KMS-11 (cell line): Measurements from ENCODE around the gene JAG2.

Source experiments
- H2AFZ ChIP-seq: fragments of 200-600 bp; sonication (generic); 2 replicates; pipeline ENCODE4 v1.6.1; 2016; ENCODE audit warnings: antibody characterized with exemption, mixed run types, low read depth
- H3K27ac ChIP-seq: fragments of 200-600 bp; sonication (generic); 2 replicates; pipeline ENCODE4 v1.6.1; 2016; ENCODE audit warnings: mild to moderate bottlenecking, mixed run types
- H3K27me3 ChIP-seq: fragments of 200-600 bp; sonication (generic); 2 replicates; pipeline ENCODE4 v1.6.1; 2017; ENCODE audit warnings: mild to moderate bottlenecking, low read depth, mixed run types, moderate library complexity; ENCODE audit not compliant: insufficient read depth
- H3K36me3 ChIP-seq: fragments of 200-600 bp; sonication (generic); 2 replicates; pipeline ENCODE4 v1.6.1; 2017; ENCODE audit warnings: mild to moderate bottlenecking, mixed run types; ENCODE audit not compliant: insufficient read depth
- H3K4me1 ChIP-seq: fragments of 200-600 bp; sonication (generic); 2 replicates; pipeline ENCODE4 v1.6.1; 2016; ENCODE audit warnings: mild to moderate bottlenecking, low read depth, mixed run types; ENCODE audit not compliant: poor library complexity, severe bottlenecking
- H3K4me2 ChIP-seq: fragments of 200-600 bp; sonication (generic); 2 replicates; pipeline ENCODE4 v1.7.0; 2016; ENCODE audit warnings: mild to moderate bottlenecking, mixed run types
- H3K4me3 ChIP-seq: fragments of 200-600 bp; sonication (generic); IDR thresholded peaks from 2 replicates; pipeline ENCODE4 v1.6.1; 2017; ENCODE audit warnings: low read depth, low read length, mixed read lengths; ENCODE audit not compliant: insufficient read depth
- H3K79me2 ChIP-seq: fragments of 200-600 bp; sonication (generic); 2 replicates; pipeline ENCODE4 v1.6.1; 2016; ENCODE audit warnings: low read depth, mixed run types; ENCODE audit not compliant: insufficient read depth
- H3K9ac ChIP-seq: fragments of 200-600 bp; sonication (generic); 2 replicates; pipeline ENCODE4 v1.6.1; 2016; ENCODE audit warnings: mild to moderate bottlenecking, mixed run types
- H4K20me1 ChIP-seq: fragments of 200-600 bp; sonication (generic); 2 replicates; pipeline ENCODE4 v1.6.1; 2016; ENCODE audit warnings: mild to moderate bottlenecking, mixed run types; ENCODE audit not compliant: insufficient read depth
- CTCF ChIP-seq: fragments of 200-600 bp; sonication (generic); conservative IDR thresholded peaks from 2 replicates; pipeline ENCODE4 v1.6.1; 2017; ENCODE audit warnings: low read depth, mild to moderate bottlenecking, antibody characterized with exemption, low read length, moderate library complexity, mixed read lengths

Gene JAG2

DNA sequence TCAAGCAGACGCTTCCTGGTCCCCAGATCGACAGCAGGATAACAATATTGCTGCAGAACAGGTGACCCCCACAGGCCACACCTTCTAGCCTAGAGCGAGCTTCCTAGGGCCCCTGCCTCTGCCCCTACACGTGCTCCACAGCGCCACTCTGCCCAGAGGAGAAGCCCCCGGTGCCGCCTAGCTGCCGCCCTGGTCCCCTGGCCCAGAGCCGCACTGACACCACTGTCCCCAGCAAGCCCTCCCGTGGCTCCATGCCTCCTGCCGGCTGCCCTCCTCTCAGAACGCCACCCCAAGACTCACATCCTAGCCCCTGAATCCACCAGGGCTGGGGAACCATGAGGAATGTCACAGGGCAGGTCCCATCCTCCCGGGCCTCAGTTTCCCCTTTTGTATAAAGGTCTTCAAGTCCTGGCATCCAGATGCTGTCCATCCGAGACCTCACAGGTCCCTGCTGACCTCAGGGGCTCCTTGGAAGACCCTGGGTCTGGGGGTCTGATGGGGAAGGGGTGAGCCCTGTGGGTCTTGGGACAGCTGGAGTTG, 31.0 kb downstream of the JAG2 start:
- Histone ChIP-seq H3K4me2 (no peak overlapping the region), H3K79me2 (no peaks in the 10 kb centered on the region), H3K9ac (no peak overlapping the region), H3K27ac (no peak overlapping the region), H4K20me1 (no peaks in the 10 kb centered on the region), H3K4me1 (no peaks in the 10 kb centered on the region), H3K4me3 (no peak overlapping the region), H3K36me3 (no peaks in the 10 kb centered on the region), H3K27me3 (no peaks in the 10 kb centered on the region), H2AFZ (no peak overlapping the region)
- TF ChIP-seq CTCF = no peak

GRCh38 chr14:105136401-105137322, 31.9 kb downstream of the JAG2 start:
- no peak for TF ChIP-seq CTCF
- Histone ChIP-seq H3K27me3 (no peaks in the 10 kb centered on the region), H3K4me3 (no peak overlapping the region), H3K79me2 (no peaks in the 10 kb centered on the region), H3K27ac (no peak overlapping the region), H2AFZ (no peak overlapping the region), H3K4me2 (no peak overlapping the region), H3K36me3 (no peaks in the 10 kb centered on the region), H4K20me1 (no peaks in the 10 kb centered on the region), H3K9ac (no peak overlapping the region), H3K4me1 (no peaks in the 10 kb centered on the region)

DNA sequence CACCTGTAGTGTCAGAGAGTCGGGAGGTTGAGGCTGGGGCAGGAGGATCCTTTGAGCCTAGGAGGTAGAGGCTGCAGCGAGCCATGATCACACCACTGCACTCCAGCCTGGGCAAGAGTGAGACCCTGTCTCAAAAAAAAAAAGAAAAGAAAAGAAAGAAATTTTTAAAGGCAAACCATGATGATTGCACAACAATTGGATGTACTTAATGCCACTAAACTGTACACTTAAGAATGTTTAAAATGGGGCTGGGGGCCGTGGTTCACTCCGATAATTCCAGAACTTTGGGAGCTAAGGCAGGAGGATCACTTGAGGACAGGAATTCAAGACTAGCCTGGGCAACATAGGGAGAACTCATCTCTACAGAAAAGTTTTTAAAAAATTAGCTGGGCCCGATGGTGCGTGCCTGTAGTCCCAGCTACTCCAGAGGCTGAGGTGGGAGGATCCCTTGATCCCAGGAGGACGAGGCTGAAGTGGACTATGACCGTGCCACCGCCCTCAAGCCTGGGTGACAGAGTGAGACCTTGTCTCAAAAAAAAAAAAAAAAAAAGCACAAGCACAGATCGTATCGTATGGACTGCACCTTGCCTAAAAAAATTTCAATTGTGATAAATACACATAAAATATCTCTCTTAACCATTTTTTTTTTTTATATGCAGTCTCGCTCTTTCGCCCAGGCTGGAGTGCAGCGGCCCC, 32.7 kb downstream of the JAG2 start:
- Histone ChIP-seq H3K27me3 (no peaks in the 10 kb centered on the region), H3K4me2 (no peak overlapping the region), H3K27ac (no peak overlapping the region)

More for the DNA sequence above, 32.7 kb downstream of the JAG2 start:
- Histone ChIP-seq H3K79me2 (no peaks in the 10 kb centered on the region), H2AFZ (no peak overlapping the region), H3K4me3 (no peak overlapping the region), H3K9ac (no peak overlapping the region), H3K4me1 (no peaks in the 10 kb centered on the region), H4K20me1 (no peaks in the 10 kb centered on the region), H3K36me3 (no peaks in the 10 kb centered on the region)
- no peak for TF ChIP-seq CTCF
